Measurements from ENCODE around the gene PXMP4.

DNA sequence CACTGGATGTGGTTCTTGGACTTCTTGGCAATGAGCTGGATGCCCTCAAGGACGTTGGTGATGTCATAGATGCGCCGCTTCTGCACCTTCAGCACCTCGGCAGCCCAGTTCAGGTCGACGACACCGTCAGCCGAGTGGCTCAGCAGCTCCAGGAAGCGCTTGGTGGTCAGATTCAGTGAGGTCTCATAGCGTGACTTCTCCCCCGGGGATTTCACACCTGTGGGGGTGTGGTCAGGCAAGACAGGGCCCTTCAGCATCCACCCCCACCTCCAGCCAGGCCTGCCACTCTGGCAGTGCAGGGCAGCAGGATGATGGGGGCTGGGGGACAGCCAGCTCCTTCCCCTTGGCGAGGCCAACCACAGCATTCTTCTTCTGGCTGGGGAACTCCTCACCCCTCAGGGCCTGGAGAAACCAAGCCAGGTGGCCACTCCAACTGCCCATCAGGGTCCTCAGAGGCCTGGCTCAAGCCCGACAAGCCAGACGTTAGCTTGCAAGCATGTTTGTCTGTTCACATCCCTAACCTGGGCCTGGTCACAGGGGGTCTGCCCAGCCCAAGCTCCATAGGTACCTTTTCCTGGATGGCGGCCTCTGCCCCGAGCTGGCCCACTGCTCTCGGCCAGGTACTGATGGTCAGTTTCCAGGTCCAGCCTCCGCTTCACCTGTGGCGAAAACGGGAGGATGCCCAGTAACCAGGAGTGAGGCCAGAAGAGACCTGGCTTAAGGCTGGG lies 40.2 kb downstream of the PXMP4 start:
- TF ChIP-seq, protein P1, sequence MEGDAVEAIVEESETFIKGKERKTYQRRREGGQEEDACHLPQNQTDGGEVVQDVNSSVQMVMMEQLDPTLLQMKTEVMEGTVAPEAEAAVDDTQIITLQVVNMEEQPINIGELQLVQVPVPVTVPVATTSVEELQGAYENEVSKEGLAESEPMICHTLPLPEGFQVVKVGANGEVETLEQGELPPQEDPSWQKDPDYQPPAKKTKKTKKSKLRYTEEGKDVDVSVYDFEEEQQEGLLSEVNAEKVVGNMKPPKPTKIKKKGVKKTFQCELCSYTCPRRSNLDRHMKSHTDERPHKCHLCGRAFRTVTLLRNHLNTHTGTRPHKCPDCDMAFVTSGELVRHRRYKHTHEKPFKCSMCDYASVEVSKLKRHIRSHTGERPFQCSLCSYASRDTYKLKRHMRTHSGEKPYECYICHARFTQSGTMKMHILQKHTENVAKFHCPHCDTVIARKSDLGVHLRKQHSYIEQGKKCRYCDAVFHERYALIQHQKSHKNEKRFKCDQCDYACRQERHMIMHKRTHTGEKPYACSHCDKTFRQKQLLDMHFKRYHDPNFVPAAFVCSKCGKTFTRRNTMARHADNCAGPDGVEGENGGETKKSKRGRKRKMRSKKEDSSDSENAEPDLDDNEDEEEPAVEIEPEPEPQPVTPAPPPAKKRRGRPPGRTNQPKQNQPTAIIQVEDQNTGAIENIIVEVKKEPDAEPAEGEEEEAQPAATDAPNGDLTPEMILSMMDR (IDR thresholded peaks at IDR 0.05), result no peak
- TF ChIP-seq POLR2AphosphoS5 (IDR thresholded peaks at IDR 0.05; ENCODE audit: insufficient read depth in 1 of 2, low read depth in 1 of 2) (no peak), POLR2A (IDR thresholded peaks at IDR 0.05) (no peak)

All from vagina (tissue), 2 donors.